CD4-positive, alpha-beta T cell treated with Interleukin-2 at 100 ng/mL for 4 hours (primary cell): ENCODE measurements around the gene ZFHX3.

Experiments
- DNase-seq: peaks from one replicate; pipeline ENCODE4 v3.0.0-alpha.2; 2020; ENCODE audit warnings: low spot score

ZFHX3 gene

DNA sequence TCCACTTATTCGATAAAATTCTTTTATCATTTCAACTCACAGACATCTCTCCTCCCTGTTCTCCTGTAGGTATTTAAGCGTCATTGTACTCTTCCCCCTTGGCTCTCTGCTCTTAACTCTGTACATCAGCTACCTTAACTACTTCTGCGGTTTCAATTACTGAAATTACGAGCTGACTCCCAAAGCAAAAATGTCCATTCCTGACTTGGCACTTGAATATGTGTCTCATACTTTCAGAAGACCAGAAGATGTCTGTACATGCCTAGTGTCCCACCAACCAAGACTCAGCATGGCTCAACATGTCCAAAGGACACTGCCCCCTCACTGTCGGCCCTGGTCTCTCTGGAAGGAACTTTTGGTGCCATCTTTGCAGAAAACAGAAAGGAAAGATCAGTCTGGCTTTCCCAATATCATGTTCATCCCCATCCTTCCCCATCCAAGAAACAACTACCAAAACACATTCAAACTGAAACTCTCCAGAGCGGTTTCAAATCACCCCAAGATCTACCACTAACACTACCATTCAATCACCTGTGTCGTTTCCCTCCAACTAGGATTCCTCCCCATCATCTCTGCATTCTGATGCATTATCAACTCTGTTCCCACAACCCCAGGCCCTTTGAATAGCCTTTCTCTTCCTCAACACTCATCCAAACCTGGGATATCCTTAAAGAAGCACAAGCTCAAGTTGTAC is 74.9 kb downstream of the ZFHX3 start:
- no peak for DNase-seq

DNA sequence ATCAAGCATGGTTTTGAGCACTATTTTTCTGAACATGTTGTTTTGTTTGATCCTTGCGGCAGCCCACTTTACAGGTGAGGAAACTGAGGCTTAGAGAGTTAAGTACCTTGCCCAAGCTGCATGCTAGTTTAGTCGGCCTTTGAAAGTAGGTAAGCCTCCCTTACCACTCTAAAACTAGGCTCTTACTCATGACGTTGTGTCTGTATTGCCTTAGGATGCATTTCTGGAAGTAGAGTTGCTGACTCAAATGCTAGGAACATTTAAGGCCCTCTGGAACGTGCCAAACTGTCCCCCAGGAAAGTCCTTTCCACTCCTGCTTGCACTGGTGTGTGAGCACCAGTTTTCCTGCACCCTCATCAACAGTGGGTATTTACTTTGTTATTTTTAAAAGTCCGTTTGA is 76.6 kb downstream of the ZFHX3 start:
- DNase-seq = no peak

DNA sequence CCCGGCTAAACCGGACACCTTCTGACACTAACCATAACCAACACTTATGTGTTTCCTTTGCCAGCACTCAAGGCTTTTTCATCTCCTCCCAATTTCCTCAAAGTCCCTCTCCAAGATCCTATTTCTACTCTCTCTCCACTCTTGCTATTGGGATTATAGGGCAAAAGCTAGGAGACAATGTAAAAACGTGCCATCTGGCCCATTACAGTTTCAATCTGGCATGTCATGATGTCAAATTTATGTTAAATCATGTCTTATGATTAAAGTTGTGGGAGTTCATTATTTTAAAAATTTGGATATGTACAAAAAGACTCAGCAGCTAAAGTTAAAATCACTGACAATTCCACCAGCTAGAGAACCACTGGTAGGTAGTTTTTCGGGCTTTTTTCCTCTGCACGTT is 77.3 kb downstream of the ZFHX3 start:
- no peak for DNase-seq

DNA sequence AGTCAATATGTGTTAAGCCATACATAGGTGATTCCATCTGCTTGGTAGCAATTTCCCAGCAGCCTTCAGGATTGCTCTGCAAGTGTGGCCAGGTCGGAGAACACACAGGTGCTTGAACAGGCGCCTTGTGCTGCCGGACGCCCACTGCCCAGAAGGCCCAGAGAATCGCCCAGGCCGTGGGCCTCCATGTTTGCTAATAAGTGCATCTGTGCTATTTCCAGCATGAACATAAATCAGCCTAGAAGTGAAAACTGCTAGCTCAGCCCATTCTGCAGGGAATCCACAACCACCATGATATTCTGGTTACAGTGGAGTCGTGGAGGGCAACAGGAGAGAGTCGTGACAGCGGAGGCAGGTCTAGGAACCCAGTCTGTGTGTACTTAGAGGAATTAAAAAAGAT is 78.1 kb downstream of the ZFHX3 start:
- no peak for DNase-seq

DNA sequence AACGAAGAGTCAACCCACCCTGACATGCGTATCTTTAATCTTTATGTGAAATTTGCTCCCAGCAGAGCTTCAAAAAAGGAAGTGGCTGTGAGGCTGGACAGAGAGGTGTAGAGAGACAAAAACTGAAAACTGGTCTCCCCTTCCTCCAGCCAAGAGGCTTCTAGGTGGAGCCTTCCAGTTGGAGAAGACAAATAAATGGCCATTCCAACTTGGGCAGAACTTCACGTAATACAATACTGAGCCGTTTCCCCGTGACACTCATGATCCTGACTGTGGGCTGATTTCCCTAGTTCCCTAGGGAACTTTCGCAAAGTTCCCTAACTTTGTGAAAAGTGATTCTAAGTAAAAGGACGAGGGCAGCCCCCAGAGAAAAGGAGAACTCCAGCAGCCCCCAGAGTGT is 78.8 kb downstream of the ZFHX3 start:
- DNase-seq = no peak

DNA sequence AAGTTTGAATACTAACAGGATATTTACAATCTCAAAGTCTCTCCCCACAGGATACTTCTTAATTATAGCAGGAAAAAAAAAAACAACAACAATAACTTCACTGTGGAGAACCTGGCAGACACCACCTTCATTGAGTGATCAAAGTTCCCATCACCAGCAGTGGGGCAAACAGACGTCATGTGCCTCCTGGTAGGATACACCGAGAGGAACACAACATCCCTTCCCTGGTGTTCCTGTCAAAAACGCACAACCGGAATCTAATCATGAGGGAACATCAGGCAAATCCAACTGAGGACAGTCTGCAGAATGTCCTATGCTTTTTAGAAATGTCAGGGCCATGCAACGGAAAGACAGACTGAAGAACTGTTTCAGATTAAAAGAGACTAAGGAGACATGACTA is 80.0 kb downstream of the ZFHX3 start:
- DNase-seq = no peak

DNA sequence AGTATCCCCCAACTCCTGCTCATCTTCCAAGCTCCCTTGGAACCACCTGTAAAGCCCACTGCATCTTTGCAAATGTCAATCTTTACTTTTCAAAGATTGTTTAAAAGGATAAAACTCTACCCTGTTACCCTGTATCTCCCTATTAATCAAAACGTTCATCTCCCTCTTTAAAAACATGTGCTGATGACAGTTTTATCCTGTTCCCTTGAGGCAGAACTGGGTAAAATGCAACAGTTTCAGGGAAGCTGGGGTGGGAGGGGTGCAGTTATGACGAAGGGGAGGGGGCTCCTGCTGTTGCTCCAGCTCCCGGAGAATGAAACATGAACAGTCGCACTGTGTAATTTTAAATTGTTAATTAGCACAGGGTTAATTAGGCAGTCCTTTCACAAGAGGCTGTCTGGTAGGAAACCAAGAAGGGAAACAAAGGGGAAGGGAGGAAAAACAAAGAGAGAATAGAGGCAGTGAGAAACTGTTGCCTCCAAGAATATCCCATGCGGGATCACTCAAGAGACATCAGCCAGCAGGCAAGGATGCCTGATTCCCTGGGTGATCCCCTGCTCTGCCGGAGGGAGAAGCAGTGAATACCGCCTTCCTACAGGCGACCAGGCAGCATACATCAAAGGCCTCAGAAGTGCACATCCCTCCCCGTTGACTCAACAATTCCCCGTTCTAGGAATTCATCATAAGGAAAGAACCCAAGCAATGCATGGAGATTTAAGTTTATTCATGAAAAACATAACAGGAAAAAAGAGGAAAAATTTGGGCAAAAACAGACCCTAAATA is 84.2 kb downstream of the ZFHX3 start:
- DNase-seq = no peak

DNA sequence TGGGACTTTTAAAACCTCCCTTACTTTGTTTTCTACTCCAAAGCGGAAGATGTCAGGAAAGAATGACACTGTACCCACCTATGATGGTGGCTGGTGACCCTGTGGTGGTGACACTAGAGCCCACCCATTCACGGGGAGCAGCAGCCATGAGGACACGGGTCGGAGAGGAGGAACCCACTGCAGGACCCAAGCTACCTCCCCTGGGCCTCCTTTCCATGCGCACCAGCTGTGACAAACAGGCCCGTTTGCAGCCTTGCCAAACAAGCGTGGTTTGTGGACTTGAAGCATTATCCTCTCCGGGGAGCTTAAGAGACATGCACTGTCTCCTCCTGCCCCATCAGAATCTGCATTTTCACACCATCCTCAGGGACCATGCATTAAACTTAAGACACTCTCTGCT is 85.6 kb downstream of the ZFHX3 start:
- no peak for DNase-seq

DNA sequence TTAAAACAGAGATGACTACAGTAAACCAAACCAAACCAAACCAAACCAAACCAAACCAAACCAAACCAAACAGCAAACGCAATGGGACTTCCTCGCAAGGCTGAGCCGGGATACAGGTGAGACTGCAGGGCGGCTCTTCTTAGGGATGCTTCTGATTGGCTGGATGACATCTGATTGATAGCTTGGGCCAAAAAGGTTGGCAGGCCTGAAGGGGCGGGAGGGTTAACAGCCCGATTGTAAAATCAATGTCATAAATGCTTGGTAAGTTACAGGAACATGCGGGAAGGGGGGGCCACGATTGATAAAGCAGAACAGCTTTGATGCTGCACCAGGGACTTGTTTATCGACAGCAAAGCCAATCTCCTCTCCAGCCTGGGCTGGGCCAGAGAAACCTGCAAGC is 86.1 kb downstream of the ZFHX3 start:
- DNase-seq = no peak

DNA sequence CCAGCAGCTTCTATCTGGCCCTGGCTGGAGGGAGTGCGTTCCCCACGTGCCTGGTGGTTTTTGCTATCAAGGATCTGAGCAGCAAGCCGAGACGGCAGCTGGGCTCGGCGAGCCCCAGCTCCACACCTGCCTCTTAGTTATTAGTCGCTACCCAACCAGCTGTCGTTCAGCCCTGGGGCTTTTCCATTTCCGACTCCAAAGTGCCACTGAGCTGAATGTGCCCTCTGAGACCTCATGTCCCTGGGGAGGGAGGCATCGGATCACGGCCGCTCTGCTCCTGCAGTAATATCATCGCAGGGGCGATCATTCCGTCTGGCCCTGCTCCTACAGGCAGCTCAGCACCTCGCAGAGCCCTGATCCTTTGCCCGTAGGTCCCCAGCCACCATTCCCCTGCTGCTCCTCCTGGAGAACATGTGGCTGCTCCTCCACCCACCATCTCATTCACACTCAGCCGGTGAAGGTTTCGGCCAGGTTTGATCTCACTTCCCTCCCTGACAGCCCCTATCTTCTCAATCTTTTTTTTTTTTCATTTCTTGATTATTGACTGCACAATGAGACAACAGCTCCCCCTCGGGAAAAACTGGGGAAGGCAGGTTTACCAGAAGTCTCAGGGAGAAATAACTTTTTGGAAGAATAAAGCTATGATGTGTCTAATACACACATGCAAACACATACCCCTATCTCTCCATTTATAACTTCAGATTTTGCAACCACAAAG is 86.7 kb downstream of the ZFHX3 start:
- DNase-seq = no peak

DNA sequence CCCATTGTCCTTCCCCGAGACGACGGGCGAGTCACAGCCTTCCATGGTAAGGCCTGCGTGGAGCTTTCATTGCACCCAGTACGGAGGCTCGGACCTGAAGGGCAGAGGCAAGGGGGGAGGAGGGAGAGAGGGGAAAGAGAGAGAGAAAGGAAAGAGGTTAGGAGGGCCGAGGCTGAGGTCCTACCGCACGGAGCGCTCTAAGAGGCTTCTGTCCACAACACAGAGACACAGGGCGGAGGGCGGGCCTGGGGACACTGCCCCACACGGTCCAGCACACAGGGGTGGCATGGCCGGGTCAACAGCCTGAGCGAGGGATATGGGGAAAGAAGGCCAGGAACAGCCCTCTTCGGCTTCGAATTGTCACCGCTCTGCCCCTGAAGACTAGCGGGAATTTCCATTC is 87.8 kb downstream of the ZFHX3 start:
- DNase-seq = no peak

DNA sequence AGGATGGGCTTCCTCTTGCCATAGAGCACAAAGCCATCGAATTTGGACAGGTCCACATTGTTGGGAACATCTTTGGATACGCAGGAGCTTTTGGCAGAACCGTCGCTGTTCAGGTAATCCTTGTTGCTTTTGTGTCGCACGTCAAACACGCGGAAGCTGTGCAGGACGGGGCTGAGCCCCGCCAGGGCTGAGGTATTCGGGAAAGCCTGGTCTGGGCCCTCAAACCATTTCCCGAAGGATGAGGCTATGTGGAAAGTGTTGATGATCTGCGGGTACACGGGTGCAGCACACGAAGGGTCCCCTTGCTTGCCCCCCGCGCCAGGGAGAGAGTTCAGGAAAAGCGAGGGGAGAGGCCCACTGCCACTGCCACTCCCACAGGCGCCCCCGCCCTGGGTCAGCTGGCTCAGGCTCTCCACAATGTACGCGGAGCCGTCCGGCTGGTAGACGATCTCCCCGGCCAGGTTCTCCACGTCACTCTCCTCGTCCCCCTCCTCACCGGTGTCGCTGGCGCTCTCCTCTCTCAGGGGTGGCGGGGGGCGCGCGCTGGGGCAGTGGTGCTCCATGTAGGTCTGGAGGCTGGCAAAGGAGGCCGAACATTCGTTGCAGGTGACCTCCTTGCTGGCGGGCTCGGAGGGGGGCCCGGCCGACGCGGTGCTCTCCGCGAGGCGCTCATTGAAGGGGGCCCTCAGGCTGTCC is 88.5 kb downstream of the ZFHX3 start:
- no peak for DNase-seq

DNA sequence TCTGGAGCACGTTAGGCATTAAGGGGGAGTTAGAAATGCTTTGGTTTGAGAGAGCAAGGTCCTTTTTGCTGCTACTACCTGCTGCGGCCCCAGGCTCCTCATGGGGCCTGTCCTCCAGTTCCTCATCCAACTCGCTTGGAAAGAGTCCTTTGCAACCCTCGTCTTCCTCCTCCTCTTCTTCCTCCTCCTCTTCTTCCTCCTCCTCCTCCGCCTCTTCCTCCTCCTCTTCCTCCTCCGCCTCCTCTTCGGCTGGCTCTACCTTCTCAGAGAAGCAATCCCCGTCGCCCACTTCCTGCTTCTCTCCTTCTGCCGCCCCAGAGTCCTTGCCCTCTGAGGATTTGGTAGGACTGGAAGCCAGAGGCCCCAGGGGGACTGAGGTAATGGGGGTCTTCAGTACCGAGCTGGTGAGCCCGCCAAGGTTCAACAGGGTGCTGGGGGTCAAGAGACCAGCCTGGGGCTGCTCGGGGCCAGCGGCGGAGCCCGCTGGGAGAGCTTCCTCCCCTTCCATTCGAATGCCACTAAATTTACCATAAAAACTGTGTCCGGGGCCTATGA is 89.3 kb downstream of the ZFHX3 start:
- DNase-seq = no peak

DNA sequence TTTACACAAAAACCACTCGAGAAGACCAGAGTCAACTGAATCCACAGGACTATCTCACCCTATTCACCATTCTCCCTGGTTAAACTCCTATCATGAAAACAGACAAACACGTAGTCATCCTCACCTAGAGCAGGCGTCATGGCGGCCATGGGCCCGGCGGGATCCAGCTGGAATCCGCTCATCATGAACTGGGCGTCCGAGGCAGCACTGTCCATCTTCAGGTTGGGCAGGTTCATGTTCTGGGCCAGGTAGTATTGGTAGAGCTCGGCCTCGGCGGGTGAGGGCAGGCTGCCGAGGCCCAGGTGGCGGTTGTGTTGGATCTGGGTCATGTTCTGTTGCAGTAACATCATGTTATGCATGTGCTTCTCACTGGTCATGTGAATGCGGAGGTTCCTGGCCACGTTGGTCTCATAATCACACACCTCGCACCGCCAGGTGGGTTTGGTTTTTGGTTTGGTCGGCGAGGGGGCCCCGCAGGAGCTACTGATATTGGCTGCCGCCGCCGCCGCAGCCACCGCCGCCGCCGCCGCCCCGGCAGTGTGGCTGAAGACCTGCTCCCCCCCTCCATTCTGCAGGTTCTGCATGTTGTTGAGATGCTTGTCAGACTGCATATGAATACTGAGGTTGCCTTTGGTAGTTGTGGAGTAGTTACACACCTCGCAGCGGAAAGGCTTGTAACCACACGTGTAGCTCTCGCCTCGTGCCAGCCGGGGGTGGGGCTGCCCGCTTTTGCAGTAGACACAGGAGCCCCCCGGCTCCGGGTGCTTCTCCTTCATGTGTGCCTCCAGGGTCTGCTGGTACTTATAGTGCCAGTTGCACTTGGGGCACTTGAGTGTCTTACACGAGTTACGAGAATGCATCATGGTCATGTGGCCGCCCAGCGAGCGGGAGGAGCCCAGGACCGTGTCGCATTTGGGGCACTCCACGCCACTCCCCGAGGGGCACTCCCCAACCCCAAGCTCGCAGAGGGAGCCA is 90.3 kb downstream of the ZFHX3 start:
- DNase-seq = no peak

DNA sequence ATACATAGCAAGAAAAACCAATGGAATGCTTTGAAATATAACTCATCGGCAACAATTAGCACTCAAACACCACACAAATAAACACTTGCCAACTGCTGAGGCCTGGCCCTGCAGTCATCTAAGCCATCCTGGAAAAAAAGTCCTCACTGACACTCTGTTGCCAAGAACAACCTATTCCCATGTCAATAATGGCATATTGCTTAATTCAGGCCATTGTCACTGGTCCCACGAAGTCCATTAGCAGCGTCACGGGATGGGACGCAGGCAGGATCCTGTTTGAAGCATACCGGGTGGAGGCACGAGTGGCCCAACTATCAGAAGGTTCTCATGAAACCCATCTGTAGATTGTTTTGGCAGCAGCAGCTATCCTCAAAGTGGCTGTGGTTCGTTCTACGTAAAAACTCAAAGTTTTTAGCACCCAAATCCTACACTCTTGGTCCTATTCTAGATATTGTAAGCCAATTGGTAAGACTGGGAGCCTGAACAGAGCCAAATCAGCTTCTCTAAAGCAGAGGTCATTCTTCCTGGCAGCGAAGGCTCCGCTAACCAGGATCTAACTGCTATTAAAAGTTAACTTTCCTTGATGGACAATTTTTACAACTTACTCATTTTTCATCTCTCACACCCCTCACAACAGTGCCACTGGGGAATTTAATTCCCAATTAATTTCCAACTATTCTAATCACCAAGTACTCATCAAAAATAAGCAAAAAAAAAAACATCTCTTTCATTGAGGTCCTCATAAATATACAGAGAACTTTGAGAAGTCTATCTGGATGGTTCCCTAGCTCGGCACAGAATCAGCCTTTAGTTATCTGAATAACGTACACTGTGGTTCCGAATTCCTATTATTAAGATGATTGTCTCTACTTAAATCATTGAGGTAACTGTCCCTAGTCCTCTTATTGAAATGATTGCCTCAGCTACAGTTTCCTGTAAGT is 91.5 kb downstream of the ZFHX3 start:
- DNase-seq = no peak

DNA sequence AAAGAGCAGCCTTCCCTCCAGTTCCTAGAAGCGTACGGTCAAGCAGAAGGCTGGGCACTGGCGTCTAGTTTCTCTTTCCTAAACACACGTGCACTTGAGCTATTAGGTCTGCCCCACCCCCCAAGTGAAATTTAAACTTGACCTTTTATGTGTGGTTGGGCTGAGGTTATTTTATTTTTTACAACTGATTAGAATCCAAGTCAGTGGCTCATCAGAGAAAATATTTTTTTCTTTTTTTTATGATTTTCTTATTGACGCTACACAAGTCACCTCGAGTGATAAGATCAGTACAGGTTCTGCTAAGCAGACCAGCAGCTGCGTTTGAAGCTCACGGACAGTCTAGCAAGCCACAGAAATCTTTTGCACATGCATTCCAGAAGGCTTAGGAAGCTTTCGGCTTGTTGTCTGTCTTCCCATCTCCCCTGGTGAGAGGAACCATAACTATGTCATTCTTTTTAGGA is 95.1 kb downstream of the ZFHX3 start:
- no peak for DNase-seq

DNA sequence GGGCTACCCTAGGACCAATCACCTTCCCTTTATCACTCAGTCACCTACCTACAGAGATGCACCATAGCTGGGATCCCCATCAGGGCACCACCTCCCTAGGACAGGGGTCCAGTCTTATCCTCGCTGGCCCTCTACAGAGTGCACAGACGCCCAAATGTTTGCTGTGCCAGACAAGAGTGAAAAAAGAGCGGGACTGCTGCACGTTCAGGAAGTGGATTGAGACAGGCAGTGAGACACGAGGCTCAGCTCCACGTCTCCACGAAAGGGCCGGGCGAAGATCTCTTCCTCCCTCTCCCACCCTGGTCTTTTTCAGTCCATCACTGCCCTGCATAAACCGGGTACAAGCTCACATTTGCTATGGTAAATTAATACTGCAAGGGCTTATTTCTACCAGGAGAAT is 95.5 kb downstream of the ZFHX3 start:
- no peak for DNase-seq

DNA sequence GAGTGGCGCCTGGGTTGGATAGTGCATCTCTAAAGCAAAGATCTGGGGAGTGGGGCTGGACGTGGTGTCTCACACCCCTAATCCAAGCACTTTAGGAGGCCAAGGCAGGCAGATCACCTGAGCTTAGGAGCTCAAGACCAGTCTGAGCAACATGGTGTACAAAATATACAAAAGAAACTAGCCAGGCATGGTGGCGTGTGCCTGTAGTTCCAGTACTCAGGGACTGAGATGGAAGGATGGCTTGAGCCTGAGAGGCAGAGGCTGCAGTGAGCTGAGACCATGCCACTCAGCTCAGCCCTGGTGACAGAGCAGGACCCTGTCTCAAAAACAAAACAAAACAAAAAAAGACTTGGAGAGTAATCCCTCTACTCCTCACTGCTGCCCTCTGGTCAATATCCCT is 96.0 kb downstream of the ZFHX3 start:
- DNase-seq = no peak

DNA sequence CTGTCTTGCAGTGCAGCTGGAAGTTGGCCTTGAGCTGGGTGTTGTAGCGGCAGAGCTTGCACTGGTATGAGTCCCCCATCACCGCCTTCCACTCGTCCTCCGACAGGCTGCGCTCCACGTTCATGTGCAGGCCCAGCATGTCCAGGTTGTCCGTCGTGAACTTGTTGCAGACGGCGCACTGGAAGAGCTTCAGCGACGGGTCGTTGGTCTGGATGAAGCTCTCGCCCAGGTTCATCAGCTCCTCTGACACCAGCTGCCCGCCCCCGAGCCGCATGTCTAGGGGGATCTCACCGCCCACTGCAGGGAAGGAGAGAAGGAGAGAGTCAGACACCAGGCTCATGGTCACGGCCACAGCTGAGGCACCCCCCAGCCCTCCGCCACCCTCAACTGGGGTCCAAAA is 97.3 kb downstream of the ZFHX3 start:
- DNase-seq = no peak
